Aorta (tissue), 5 donors: ENCODE results near the gene PIK3R5. TPM values are rescaled to one million over a fixed set of nuclear protein-coding genes. Genes with fewer than 3 reads are reported as not detected.

ENCODE experiments used
- ATAC-seq: fragments of 200-7000 bp; cut with Tn5 transposase; one replicate; pipeline ENCODE4 v1.9.1; 2022; ENCODE audit warnings: moderate library complexity; ENCODE audit not compliant: low FRiP score
- DNase-seq, 2 donors: peaks; one replicate each; pipeline ENCODE4 v3.0.0-alpha.2; 2020
- H3K27ac ChIP-seq, 2 donors: one replicate each; pipeline ENCODE4 v1.5.1; 2013; ENCODE audit warnings: low read length in 2 of 2, mild to moderate bottlenecking in 2 of 2, moderate library complexity in 2 of 2, control low read depth in 1 of 2, inconsistent platforms in 1 of 2, low read depth in 1 of 2
- H3K27me3 ChIP-seq, 2 donors: one replicate each; pipeline ENCODE4 v1.6.1; 2013; ENCODE audit warnings: control low read depth in 1 of 2, low read length in 1 of 2, mild to moderate bottlenecking in 1 of 2, moderate library complexity in 1 of 2; ENCODE audit not compliant: insufficient read depth in 2 of 2, control insufficient read depth in 1 of 2
- H3K36me3 ChIP-seq, 2 donors: one replicate each; pipeline ENCODE4 v1.6.1; 2013; ENCODE audit warnings: control low read depth in 1 of 2, low read length in 1 of 2, mild to moderate bottlenecking in 1 of 2; ENCODE audit not compliant: insufficient read depth in 2 of 2, control insufficient read depth in 1 of 2
- H3K4me1 ChIP-seq, 2 donors: one replicate each; pipeline ENCODE4 v1.6.1; 2013; ENCODE audit warnings: low read length in 2 of 2, control low read depth in 1 of 2, mild to moderate bottlenecking in 1 of 2, moderate library complexity in 1 of 2; ENCODE audit not compliant: insufficient read depth in 2 of 2, control insufficient read depth in 1 of 2
- H3K4me3 ChIP-seq, 2 donors: one replicate each; pipeline ENCODE4 v1.5.1; 2013; ENCODE audit warnings: low read length in 2 of 2, control low read depth in 1 of 2, mild to moderate bottlenecking in 1 of 2
- H3K9me3 ChIP-seq: one replicate; pipeline ENCODE4 v1.6.1; 2013; ENCODE audit warnings: mild to moderate bottlenecking, low read length; ENCODE audit not compliant: control insufficient read depth
- WGBS, 2 donors: extraction: QIAGEN DNeasy Blood & Tissue Kit; methylation state at CpG; one replicate each; pipeline ENCODE4 v1.1.7; 2013; 5-methylcytosine and 5-hydroxymethylcytosine counted together
- intact Hi-C, 2 donors: fragments of 100-400 bp; cut with DNase I; formaldehyde crosslinking; loops; one replicate each; pipeline versions ENCODE4 v1.14.2 to v1.15.0; 2022
- polyA plus RNA-seq, 2 donors: library from polyadenylated mRNA; stranded (reverse); fragments of 200-250 nt; gene quantifications; one replicate each; pipeline ENCODE4 v1.2.3, GENCODE V29; 2013
- total RNA-seq, 2 donors: library from RNA; stranded (reverse); fragmentation: NEBNext Ultra II Directional; extraction: Animal tissue kit (Norgen Biotek cat#: 25700); gene quantifications; one replicate each; pipeline ENCODE4 v1.2.1, GENCODE V29; 2021
- donor health status: healthy with polysubstance abuse.
- donor health status: Bipolar disorder and iron deficiency.
- donor health status: DM: no; HTN: no; CAD: no.
- donor health status: DM: no; HTN: no; CAD: no.
- donor health status: DM: yes; HTN: yes; CAD: no.

Gene PIK3R5
- total and polyA plus RNA-seq, 4 donors, result 1.4 to 18.5 (median 13.4) TPM

DNA sequence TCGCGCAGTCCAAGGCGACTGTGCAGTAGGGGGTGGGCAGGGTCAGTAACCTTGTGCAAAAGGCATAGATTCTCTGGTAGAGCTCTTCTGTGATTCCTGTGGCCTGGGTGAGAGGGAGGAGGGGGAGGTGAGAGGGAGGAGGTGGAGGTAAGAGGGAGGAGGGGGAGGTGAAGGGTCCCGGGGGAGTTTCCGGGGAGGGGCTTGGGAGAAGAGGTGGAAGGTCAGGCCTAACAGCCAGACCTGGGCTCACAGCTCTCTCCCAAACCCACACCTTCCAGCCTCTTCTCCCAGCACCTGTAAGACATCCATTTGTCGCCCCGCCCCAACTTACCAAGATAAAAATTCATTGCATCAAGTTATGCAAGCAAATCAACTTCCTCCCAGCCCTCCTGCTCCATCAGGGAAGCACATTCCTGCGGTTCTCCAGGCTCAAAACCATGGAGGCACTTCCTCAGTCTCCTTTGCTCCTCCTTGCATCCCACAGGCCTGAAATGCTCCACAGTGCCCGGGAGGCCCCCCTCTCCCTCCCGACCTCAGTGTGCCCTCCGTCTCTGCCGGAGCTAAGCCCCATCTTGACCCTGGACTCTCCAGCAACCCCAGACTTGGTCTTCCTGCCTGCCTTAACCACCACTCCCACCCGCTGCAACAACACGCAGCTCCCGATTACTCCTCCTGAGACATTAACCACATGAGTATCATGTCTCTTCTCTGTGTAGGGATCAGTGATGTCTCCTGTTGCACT is 128.5 kb downstream of the PIK3R5 start:
- H3K4me3 ChIP-seq, result no peak overlapping the region
- no peak for ATAC-seq
- no peaks in the 10 kb centered on the region for H3K27me3 ChIP-seq
- H3K36me3 ChIP-seq, result no peaks in the 10 kb centered on the region
- no peak for DNase-seq
- no peaks in the 10 kb centered on the region for H3K4me1 ChIP-seq
- H3K27ac ChIP-seq, result no peak overlapping the region
- peaks cover 2% of the 10 kb centered on the region for H3K9me3 ChIP-seq
- intact Hi-C loops, result no loop called here
- WGBS, 2 donors, result 85% methylated on average over 15 of the region's 15 CpGs

DNA sequence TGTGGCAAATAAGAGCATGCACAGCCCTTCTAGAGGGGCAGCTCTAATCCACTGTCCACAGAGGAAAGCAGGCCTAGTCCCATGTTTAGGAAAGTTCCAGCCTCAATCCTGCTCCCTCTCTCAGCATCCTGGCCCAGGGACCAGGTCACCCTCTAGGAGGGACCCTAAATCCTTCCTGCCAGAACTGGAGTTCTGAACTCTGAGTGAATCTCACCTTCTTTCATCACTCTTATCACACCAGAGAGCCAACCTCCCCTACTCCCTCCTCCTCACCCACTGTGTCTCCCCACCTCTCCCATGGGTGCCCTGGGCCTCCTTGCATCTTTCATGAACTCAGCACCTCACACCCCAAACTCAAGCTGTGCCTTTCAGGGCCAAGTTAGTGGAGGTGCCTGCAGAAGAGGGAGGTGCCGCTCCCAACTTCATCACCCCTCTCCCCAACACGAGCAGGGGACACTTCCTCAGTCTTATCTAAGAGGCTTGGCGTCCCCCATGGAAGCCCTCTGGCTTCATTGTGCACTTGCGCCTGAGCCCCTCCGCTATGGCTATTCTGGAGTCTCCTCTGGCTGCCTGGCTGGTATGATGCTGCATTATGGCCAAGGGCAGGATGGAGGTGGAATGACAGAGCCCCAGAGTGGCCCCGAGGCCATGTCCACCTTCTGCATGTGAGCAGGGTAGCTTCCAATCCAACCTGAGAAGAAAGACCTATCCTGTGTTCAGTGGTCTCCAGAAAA is 129.7 kb downstream of the PIK3R5 start:
- WGBS, 2 donors, result 88 to 91% methylated on average over 6 of the region's 6 CpGs
- ATAC-seq, result no peak
- no peak for DNase-seq
- Histone ChIP-seq H3K4me1 (no peaks in the 10 kb centered on the region), H3K36me3 (no peaks in the 10 kb centered on the region), H3K9me3 (peaks cover 2% of the 10 kb centered on the region), H3K27ac (no peak overlapping the region), H3K4me3 (no peak overlapping the region), H3K27me3 (no peaks in the 10 kb centered on the region)
- intact Hi-C loops, result no loop called here

DNA sequence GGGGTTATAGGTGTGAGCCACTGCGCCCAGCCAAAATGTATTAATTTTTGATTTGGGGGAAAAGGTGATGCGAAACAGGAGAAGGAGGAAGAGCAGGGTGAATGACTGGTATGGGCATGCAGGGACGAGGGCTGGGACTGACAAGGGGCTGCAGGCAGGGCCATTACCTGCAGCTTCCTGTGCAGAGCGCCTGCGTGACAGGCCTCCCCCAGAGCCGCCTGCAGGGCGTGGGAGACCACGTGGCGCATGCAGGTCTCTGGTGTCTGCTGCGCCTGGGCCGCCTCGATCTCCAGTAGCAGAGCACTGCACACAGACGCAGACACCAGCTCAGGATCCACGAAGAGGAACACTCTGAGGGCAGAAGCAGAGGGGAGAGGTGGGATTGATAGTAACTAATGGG is 130.4 kb downstream of the PIK3R5 start:
- no peak for DNase-seq

DNA sequence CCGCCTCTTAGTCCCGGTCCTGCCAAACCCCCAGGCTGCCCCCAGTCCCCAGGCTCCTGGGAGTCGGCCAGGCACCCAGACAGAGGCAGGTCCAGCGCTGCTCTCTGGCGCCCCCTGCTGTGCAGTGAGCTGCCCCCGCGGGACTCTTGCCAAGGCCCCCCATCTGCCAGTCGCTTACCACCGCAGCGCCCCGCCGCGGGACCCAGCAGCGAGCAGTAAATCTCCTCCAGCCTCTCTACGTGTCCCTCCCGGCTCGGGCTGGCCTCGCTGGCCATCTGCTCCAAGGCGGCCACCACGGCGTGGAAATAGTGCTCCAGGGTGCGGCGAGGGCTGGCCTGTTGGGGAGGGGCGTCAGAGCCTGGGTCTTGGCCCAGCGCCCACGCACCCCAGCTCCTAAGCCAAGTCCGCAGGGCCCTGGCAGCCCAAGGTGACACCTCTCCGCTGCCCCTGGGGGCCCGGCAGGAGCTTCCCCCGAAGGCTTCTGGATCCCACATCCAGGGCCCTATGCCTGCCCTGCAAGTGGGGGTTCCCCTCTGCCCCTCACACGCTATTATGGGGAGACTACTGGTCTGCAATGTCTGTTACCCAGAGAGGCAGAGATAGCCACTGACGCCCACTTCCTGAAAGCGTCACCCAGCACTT is 132.7 kb downstream of the PIK3R5 start:
- Histone ChIP-seq H3K4me1 (no peaks in the 10 kb centered on the region), H3K27ac (no peak overlapping the region), H3K36me3 (no peaks in the 10 kb centered on the region), H3K4me3 (no peak overlapping the region), H3K9me3 (peaks cover 2% of the 10 kb centered on the region), H3K27me3 (no peaks in the 10 kb centered on the region)
- intact Hi-C loops, result no loop called here
- ATAC-seq (peak; percentile 19), DNase-seq (no peak)
- WGBS, 2 donors, result 24 to 27% methylated on average over 27 to 33 of the region's 33 CpGs

More for the DNA sequence above, 130.4 kb downstream of the PIK3R5 start:
- WGBS, 2 donors, result 94 to 96% methylated on average over 14 of the region's 14 CpGs
- H3K27me3 ChIP-seq, result no peaks in the 10 kb centered on the region
- intact Hi-C loops, result no loop called here
- no peak overlapping the region for H3K4me3 ChIP-seq
- H3K4me1 ChIP-seq, result no peaks in the 10 kb centered on the region
- no peaks in the 10 kb centered on the region for H3K36me3 ChIP-seq
- H3K27ac ChIP-seq, result no peak overlapping the region
- peaks cover 2% of the 10 kb centered on the region for H3K9me3 ChIP-seq
- ATAC-seq, result no peak

GRCh38 chr17:8831234-8831849 is 134.2 kb downstream of the PIK3R5 start:
- intact Hi-C loops, result no loop called here
- 91 to 92% methylated on average over 7 of the region's 7 CpGs for WGBS, 2 donors
- no peaks in the 10 kb centered on the region for H3K27me3 ChIP-seq

DNA sequence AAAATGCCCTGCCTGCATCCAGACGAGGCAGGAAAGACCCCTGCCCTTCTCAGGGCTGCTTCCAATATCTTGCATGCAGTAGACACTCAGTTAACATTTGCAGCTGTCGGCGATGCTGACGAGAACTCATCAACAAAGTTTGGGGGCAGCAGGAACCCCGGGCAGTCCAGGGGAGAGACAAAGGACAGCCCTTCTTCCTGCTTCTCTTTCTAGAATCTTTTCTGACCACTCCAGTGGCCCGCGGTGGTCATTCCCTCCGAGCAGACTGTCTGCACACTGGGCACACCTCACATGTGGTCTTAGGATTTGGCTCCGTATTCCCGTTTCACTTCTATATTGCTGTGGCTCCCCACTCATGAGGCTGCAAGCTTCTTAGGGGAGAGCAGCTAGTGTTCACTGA is 135.4 kb downstream of the PIK3R5 start:
- H3K27ac ChIP-seq, result no peak overlapping the region
- intact Hi-C loops, result no loop called here
- no peak overlapping the region for H3K4me3 ChIP-seq
- WGBS, 2 donors, result 80 to 85% methylated on average over 10 of the region's 10 CpGs
- H3K9me3 ChIP-seq, result peaks cover 2% of the 10 kb centered on the region
- H3K36me3 ChIP-seq, result no peaks in the 10 kb centered on the region
- no peak for DNase-seq
- ATAC-seq, result no peak
- H3K27me3 ChIP-seq, result no peaks in the 10 kb centered on the region
- H3K4me1 ChIP-seq, result no peaks in the 10 kb centered on the region

More at GRCh38 chr17:8831234-8831849, 134.2 kb downstream of the PIK3R5 start:
- DNase-seq (no peak), ATAC-seq (no peak)
- no peak overlapping the region for H3K4me3 ChIP-seq
- no peaks in the 10 kb centered on the region for H3K4me1 ChIP-seq
- no peaks in the 10 kb centered on the region for H3K36me3 ChIP-seq
- no peak overlapping the region for H3K27ac ChIP-seq
- H3K9me3 ChIP-seq, result peaks cover 2% of the 10 kb centered on the region

DNA sequence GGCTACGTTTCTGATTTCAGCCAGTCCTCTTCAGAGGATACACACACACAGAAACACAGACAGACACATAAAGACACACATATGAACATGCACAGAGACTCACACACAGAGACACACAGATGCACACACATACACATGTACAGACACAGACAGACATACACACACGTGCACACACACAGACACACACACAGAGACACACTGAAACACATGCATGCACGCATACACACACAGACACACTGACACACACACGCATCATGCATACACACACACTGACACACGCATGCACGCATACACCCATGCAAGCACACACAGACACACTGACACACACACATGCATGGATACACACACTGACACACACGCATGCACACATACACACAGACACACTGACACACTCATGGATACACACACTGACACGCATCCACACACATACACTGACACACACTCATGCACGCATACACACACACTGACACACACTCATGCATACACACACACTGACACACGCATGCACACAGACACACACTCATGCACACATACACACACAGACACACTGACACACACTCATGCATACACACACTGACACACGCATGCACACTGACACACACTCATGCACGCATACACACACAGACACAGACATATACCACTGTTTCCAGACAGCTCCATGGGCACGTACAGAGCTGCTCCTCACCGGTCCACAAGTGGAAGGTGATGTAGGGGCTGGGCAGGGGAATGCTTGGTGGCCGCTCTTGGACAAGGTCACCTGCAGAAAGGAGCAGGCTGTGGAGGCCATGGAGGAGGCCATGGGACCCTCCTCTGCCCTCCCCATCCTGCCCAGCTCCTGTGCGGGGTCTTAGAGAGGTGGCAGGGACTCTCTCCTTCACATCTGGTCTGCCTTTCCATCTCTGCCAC is 136.2 kb downstream of the PIK3R5 start:
- Histone ChIP-seq H3K27me3 (no peaks in the 10 kb centered on the region), H3K4me3 (no peak overlapping the region), H3K36me3 (no peaks in the 10 kb centered on the region), H3K9me3 (no peaks in the 10 kb centered on the region), H3K4me1 (no peaks in the 10 kb centered on the region), H3K27ac (no peak overlapping the region)
- 92 to 96% methylated on average over 16 of the region's 16 CpGs for WGBS, 2 donors
- DNase-seq (no peak), ATAC-seq (no peak)
- intact Hi-C loops, result no loop called here
